LoVo (cell line): ENCODE results near the gene AP3B1.
"Not testable (repeated sequence)": the region's sequence is repeated elsewhere in the genome, so short reads cannot be mapped to it uniquely, and the experiment has no call there.

Experiments used
- DNase-seq: peaks from one replicate; pipeline ENCODE4 v3.0.0-alpha.2; 2016; ENCODE audit warnings: low spot score

AP3B1 gene

GRCh38 chr5:78137290-78137689 is 157.2 kb downstream of the AP3B1 start:
- DNase-seq = no peak

GRCh38 chr5:78133423-78133822 is 161.1 kb downstream of the AP3B1 start:
- no peak for DNase-seq

GRCh38 chr5:78132507-78132906 is 162.0 kb downstream of the AP3B1 start:
- DNase-seq = no peak

GRCh38 chr5:78129597-78129996 is 164.9 kb downstream of the AP3B1 start:
- DNase-seq = no peak

- no peak for DNase-seq
Observed at GRCh38 chr5:78127875-78128274, 166.6 kb downstream of the AP3B1 start.

- DNase-seq = no peak
Observed at GRCh38 chr5:78126536-78126935, 168.0 kb downstream of the AP3B1 start.

GRCh38 chr5:78116167-78116566 is 178.3 kb downstream of the AP3B1 start:
- DNase-seq = no peak

GRCh38 chr5:78113689-78114264 is 180.7 kb downstream of the AP3B1 start:
- no peak for DNase-seq

- no peak for DNase-seq
Observed at GRCh38 chr5:78112931-78113330, 181.6 kb downstream of the AP3B1 start.

- no peak for DNase-seq
Observed at GRCh38 chr5:78109891-78110324, 184.6 kb downstream of the AP3B1 start.

GRCh38 chr5:78108564-78108963 is 185.9 kb downstream of the AP3B1 start:
- DNase-seq = no peak

- DNase-seq = no peak
Observed at GRCh38 chr5:78103232-78103918, 191.1 kb downstream of the AP3B1 start.

GRCh38 chr5:78102500-78102899 is 192.0 kb downstream of the AP3B1 start:
- DNase-seq = no peak

- DNase-seq = no peak
Observed at GRCh38 chr5:78095125-78095524, 199.4 kb downstream of the AP3B1 start.

- DNase-seq = no peak
Observed at GRCh38 chr5:78090002-78090401, 204.5 kb downstream of the AP3B1 start.

GRCh38 chr5:78078858-78079257 is 215.6 kb downstream of the AP3B1 start:
- no peak for DNase-seq

GRCh38 chr5:78077369-78078068 is 217.0 kb downstream of the AP3B1 start:
- no peak for DNase-seq

- no peak for DNase-seq
Observed at GRCh38 chr5:78076351-78076750, 218.1 kb downstream of the AP3B1 start.

- DNase-seq = no peak
Observed at GRCh38 chr5:78075301-78075700, 219.2 kb downstream of the AP3B1 start.

GRCh38 chr5:78070691-78071090 is 223.8 kb downstream of the AP3B1 start:
- not testable (repeated sequence) for DNase-seq

- not testable (repeated sequence) for DNase-seq
Observed at GRCh38 chr5:78067581-78067980, 226.9 kb downstream of the AP3B1 start.

GRCh38 chr5:78066722-78067121 is 227.8 kb downstream of the AP3B1 start:
- not testable (repeated sequence) for DNase-seq

GRCh38 chr5:78065663-78066062 is 228.8 kb downstream of the AP3B1 start:
- DNase-seq = no peak
